Esophagus squamous epithelium (tissue), 4 donors: Measurements from ENCODE around the gene QKI.

Experiments
- POLR2A ChIP-seq, 4 donors: fragments of 450-650 bp; IDR thresholded peaks; one replicate each; pipeline ENCODE4 v1.6.1; 2017; ENCODE audit warnings: antibody characterized with exemption in 4 of 4, mild to moderate bottlenecking in 4 of 4, moderate library complexity in 3 of 4
- TF ChIP-seq, protein P1 (sequence below), 6 experiments: fragments of 450-650 bp in 4 of 6; fragments of 200-600 bp in 2 of 6; sonication (generic) in 2 of 6; IDR thresholded peaks; one replicate each; pipeline ENCODE4 v1.5.1; 2016 to 2019; ENCODE audit warnings: antibody characterized with exemption in 6 of 6, mild to moderate bottlenecking in 4 of 6, moderate library complexity in 4 of 6

DNA sequence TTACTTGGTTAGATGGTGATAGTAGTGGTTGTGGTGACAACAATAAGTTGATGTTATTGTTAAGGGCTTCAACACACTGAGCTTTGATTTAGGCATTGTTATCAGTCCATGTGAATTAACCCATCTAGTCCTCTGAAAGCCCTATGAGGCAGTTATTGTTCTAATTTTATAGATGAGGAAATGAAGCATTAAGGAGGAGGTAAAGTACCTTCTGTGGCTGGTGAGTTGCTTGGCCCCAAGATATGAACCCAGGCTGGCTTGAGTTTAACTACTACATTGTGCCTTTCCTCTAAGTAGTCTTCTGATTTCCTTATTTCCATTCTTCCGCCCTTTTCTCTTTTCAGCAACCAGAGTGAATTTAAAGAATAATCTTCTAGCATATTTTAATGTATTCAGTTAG is 81.7 kb downstream of the QKI start:
- no peak for TF ChIP-seq POLR2A (IDR thresholded peaks at IDR 0.05)
- TF ChIP-seq, protein P1, sequence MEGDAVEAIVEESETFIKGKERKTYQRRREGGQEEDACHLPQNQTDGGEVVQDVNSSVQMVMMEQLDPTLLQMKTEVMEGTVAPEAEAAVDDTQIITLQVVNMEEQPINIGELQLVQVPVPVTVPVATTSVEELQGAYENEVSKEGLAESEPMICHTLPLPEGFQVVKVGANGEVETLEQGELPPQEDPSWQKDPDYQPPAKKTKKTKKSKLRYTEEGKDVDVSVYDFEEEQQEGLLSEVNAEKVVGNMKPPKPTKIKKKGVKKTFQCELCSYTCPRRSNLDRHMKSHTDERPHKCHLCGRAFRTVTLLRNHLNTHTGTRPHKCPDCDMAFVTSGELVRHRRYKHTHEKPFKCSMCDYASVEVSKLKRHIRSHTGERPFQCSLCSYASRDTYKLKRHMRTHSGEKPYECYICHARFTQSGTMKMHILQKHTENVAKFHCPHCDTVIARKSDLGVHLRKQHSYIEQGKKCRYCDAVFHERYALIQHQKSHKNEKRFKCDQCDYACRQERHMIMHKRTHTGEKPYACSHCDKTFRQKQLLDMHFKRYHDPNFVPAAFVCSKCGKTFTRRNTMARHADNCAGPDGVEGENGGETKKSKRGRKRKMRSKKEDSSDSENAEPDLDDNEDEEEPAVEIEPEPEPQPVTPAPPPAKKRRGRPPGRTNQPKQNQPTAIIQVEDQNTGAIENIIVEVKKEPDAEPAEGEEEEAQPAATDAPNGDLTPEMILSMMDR (IDR thresholded peaks at IDR 0.05): no peak
